GM12878 (cell line): Measurements from ENCODE around the gene DET1. TPM values are rescaled to one million over a fixed set of nuclear protein-coding genes. Genes with fewer than 3 reads are reported as not detected.

ENCODE experiments used
- ATAC-seq: fragments of 200-7000 bp; cut with Tn5 transposase; 3 replicates; pipeline ENCODE4 v1.9.1; 2020; ENCODE audit warnings: mild to moderate bottlenecking, moderate library complexity
- BruUV-seq: library from RNA; stranded (reverse); fragments of 400-500 nt; replicated peaks from 2 replicates; lab custom pipeline; 2021; lab: Mats Ljungman, UMichigan
- CTCF ChIA-PET: fragments of 300-600 bp; sonication (Branson Sonifier 250); formaldehyde crosslinking; extraction: SDS; loops from one replicate; lab custom pipeline; 2021; ENCODE audit warnings: inconsistent platforms; lab: Yijun Ruan, JAX
- POLR2A ChIA-PET: fragments of 350-600 bp; formaldehyde crosslinking; extraction: SDS; loops from one replicate; lab custom pipeline; 2021; ENCODE audit warnings: inconsistent platforms; lab: Charles Lee
- RAD21 ChIA-PET: fragments of 300-600 bp; sonication (Branson Sonifier 250); formaldehyde crosslinking; loops from one replicate; lab custom pipeline; 2023; ENCODE audit warnings: antibody characterized with exemption; ENCODE audit not compliant: unreplicated experiment; lab: Charles Lee
- SMC1A ChIA-PET: fragments of 300-600 bp; sonication (Branson Sonifier 250); formaldehyde crosslinking; loops from one replicate; lab custom pipeline; 2023; ENCODE audit not compliant: unreplicated experiment, uncharacterized antibody; lab: Charles Lee
- DNase-seq: peaks from one replicate; pipeline ENCODE4 v3.0.0-alpha.2; 2011; ENCODE audit warnings: low read depth, low spot score
- FAIRE-seq: peaks from 3 replicates; lab custom pipeline; 2011; peaks lifted over from hg19 to GRCh38; lab: Jason Lieb, UNC
- H2AFZ ChIP-seq: 2 replicates; pipeline ENCODE4 v1.6.0; 2011; ENCODE audit warnings: low read depth, low read length, control low read depth; ENCODE audit not compliant: control insufficient read depth
- H3K27ac ChIP-seq: 2 replicates; pipeline ENCODE4 v1.5.1; 2011; ENCODE audit warnings: control low read depth; ENCODE audit not compliant: control insufficient read depth, insufficient read depth
- H3K27me3 ChIP-seq, 2 experiments: replicated peaks in 1 of 2; 2 replicates each; pipeline versions ENCODE4 v1.6.0 to v1.6.1; 2011; ENCODE audit warnings: low read length in 1 of 2; ENCODE audit not compliant: control insufficient read depth in 2 of 2, insufficient read depth in 2 of 2
- H3K36me3 ChIP-seq, 2 experiments: 2 replicates each; pipeline ENCODE4 v1.5.1; 2011; ENCODE audit warnings: low read length in 1 of 2; ENCODE audit not compliant: control insufficient read depth in 2 of 2, insufficient read depth in 2 of 2
- H3K4me1 ChIP-seq: 2 replicates; pipeline ENCODE4 v1.6.1; 2011; ENCODE audit warnings: mild to moderate bottlenecking, low read length, moderate library complexity, mixed read lengths; ENCODE audit not compliant: control insufficient read depth, insufficient read depth
- H3K4me2 ChIP-seq: 2 replicates; pipeline ENCODE4 v1.6.0; 2011; ENCODE audit warnings: control low read depth; ENCODE audit not compliant: control insufficient read depth, insufficient read depth
- H3K4me3 ChIP-seq: fragments of 200-600 bp; sonication (generic); 2 replicates; pipeline ENCODE4 v1.5.1; 2016
- H3K79me2 ChIP-seq: 2 replicates; pipeline ENCODE4 v1.6.0; 2011; ENCODE audit warnings: low read length; ENCODE audit not compliant: control insufficient read depth, insufficient read depth
- H3K9ac ChIP-seq: 2 replicates; pipeline ENCODE4 v1.8.0; 2011; ENCODE audit warnings: low read length, control low read depth, mixed read lengths; ENCODE audit not compliant: control insufficient read depth, insufficient read depth
- H3K9me3 ChIP-seq: replicated peaks from 3 replicates; pipeline ENCODE4 v1.5.1; 2011; ENCODE audit warnings: mild to moderate bottlenecking, low read length; ENCODE audit not compliant: control insufficient read depth, insufficient read depth
- H4K20me1 ChIP-seq: 2 replicates; pipeline ENCODE4 v1.6.0; 2011; ENCODE audit not compliant: control insufficient read depth, insufficient read depth
- BACH1 ChIP-seq: fragments of 450-650 bp; IDR thresholded peaks from 2 replicates; pipeline ENCODE4 v1.6.1; 2017; ENCODE audit warnings: mild to moderate bottlenecking, borderline replicate concordance
- BMI1 ChIP-seq: fragments of 450-650 bp; IDR thresholded peaks from 2 replicates; pipeline ENCODE4 v1.6.1; 2016; ENCODE audit warnings: mild to moderate bottlenecking, moderate library complexity, borderline replicate concordance
- IKZF1 ChIP-seq: fragments of 450-650 bp; conservative IDR thresholded peaks from 2 replicates; pipeline ENCODE4 v1.6.1; 2017; ENCODE audit warnings: antibody characterized with exemption, mild to moderate bottlenecking
- JUND ChIP-seq: IDR thresholded peaks from 2 replicates; pipeline ENCODE4 v1.6.1; 2012; ENCODE audit warnings: low read depth, mild to moderate bottlenecking, low read length, improper control_type of control experiment, moderate library complexity
- LARP7 ChIP-seq: fragments of 450-650 bp; IDR thresholded peaks from 2 replicates; pipeline ENCODE4 v1.6.1; 2017; ENCODE audit warnings: mild to moderate bottlenecking
- MXI1 ChIP-seq: fragments of 150-350 bp; IDR thresholded peaks from 2 replicates; pipeline ENCODE4 v1.6.1; 2011; ENCODE audit warnings: low read depth, mild to moderate bottlenecking, inconsistent platforms, low read length, improper control_type of control experiment
- NFYB ChIP-seq: IDR thresholded peaks from 2 replicates; pipeline ENCODE4 v1.6.1; 2011; ENCODE audit warnings: low read depth, mild to moderate bottlenecking, low read length, improper control_type of control experiment, moderate library complexity; ENCODE audit not compliant: insufficient read depth
- PAX8 ChIP-seq: fragments of 450-650 bp; IDR thresholded peaks from 2 replicates; pipeline ENCODE4 v1.6.1; 2017; ENCODE audit warnings: mild to moderate bottlenecking, moderate library complexity
- RAD51 ChIP-seq: fragments of 450-650 bp; IDR thresholded peaks from 2 replicates; pipeline ENCODE4 v1.6.1; 2016; ENCODE audit warnings: moderate library complexity, mild to moderate bottlenecking, inconsistent platforms
- SREBF1 ChIP-seq: IDR thresholded peaks from 2 replicates; pipeline ENCODE4 v1.6.1; 2012; ENCODE audit warnings: mild to moderate bottlenecking, low read length
- ZNF622 ChIP-seq: fragments of 450-650 bp; IDR thresholded peaks from 2 replicates; pipeline ENCODE4 v1.6.1; 2017; ENCODE audit warnings: mild to moderate bottlenecking, inconsistent platforms
- WGBS: methylation state at CpG from one replicate; pipeline ENCODE4 v1.1.6; 2016; ENCODE audit warnings: low lambda C conversion rate; ENCODE audit not compliant: insufficient replicate concordance, insufficient coverage; ENCODE audit errors: missing lambda C conversion rate; 5-methylcytosine and 5-hydroxymethylcytosine counted together
- in situ Hi-C: fragments of 300-500 bp; cut with MboI; formaldehyde crosslinking; loops from 9 replicates; pipeline ENCODE4 v1.14.3; 2018; ENCODE audit warnings: mixed read lengths
- intact Hi-C: fragments of 100-400 bp; cut with micrococcal nuclease; formaldehyde crosslinking; loops from one replicate; pipeline ENCODE4 v1.14.2; 2022; ENCODE audit not compliant: unreplicated experiment
- polyA plus RNA-seq, 11 experiments: library from polyadenylated mRNA; depleted of rRNA in 4 of 11; unstranded in 6 of 11; stranded (reverse) in 5 of 11; fragments of >200 nt; fragmentation: Nextera tagmentation in 4 of 11; fragmentation: Illumina TruSeq in 1 of 11; extraction: Ambion mirVana in 4 of 11; extraction: Trizol in 1 of 11; gene quantifications; 1 replicate in 1 of 11; 2 replicates in 10 of 11; pipeline versions ENCODE4 v1.2.1 to v1.2.3, GENCODE V29; 2011 to 2016; ENCODE audit warnings: inconsistent platforms in 2 of 11, missing spikeins in 2 of 11, low read depth in 1 of 11
- total RNA-seq, 4 experiments: library from RNA; depleted of rRNA in 3 of 4; stranded (reverse); fragments of >200 nt in 3 of 4; fragmentation: Illumina TruSeq in 1 of 4; extraction: Trizol in 1 of 4; gene quantifications; 2 replicates each; pipeline versions ENCODE4 v1.2.1 to v1.2.3, GENCODE V29; 2013 to 2021
- TF ChIP-seq, protein P1 (sequence below): fragments of 450-650 bp; IDR thresholded peaks from 2 replicates; pipeline ENCODE4 v1.6.1; 2017; ENCODE audit warnings: low read depth, mild to moderate bottlenecking, moderate library complexity
- TF ChIP-seq, protein P2 (sequence below): IDR thresholded peaks from 2 replicates; pipeline ENCODE4 v1.6.1; 2012; ENCODE audit warnings: low read depth, low read length, improper control_type of control experiment
- TF ChIP-seq, protein P3 (sequence below): fragments of 450-650 bp; IDR thresholded peaks from 2 replicates; pipeline ENCODE4 v1.6.1; 2016; ENCODE audit warnings: mild to moderate bottlenecking
- TF ChIP-seq, protein P4 (sequence below): IDR thresholded peaks from 2 replicates; pipeline ENCODE4 v1.6.1; 2011; ENCODE audit warnings: low read depth, low read length, improper control_type of control experiment, borderline replicate concordance
- TF ChIP-seq, protein P5 (sequence below): fragments of 450-650 bp; IDR thresholded peaks from 2 replicates; pipeline ENCODE4 v1.6.1; 2016; ENCODE audit warnings: mild to moderate bottlenecking, moderate library complexity, borderline replicate concordance

Gene DET1
- total and polyA plus RNA-seq, 10 of the 15 experiments (the other 5 are each of a cell fraction or from before 2014, with no cell fraction given), result 0.16 to 2.7 (median 1.4) TPM

DNA sequence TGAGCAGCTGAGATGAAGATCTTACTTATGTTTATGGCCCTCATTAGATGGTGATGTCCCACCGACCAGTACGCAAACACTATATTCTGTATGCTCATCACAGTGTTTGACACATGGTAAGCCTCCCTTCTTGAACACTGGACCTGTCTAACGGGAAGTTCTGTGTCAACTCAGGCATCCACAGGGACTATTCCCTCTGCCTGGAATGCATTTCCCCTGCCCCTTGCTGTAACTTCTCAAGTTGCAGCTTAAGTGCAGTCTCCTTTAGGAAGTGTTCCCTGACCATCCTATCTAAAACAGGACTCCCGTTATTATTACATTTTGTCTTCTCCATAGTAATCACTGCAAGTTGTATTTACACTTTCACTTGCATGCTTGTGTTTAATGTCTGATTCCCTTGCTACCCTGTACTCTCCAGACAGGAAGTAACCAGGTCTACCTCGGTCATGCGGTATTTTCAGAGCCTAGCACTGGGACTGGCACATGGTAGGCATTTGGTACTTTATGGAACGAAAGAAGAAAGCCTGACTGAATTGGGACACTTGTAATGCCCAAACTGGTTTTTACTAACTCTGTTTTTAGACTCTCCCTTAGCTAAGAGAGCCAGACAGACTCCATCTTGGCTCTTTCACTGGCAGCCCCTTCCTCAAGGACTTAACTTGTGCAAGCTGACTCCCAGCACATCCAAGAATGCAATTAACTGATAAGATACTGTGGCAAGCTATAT lies 8.7 kb downstream of the DET1 start:
- SMC1A ChIA-PET, result no interaction called here
- Histone ChIP-seq H3K4me2 (no peak overlapping the region), H3K9ac (no peak overlapping the region), H2AFZ (no peak overlapping the region), H4K20me1 (no peaks in the 10 kb centered on the region), H3K4me1 (no peaks in the 10 kb centered on the region; the same call in 1 of the 2 replicates), H3K27ac (no peak overlapping the region), H3K79me2 (no peaks in the 10 kb centered on the region), H3K4me3 (no peak overlapping the region), H3K9me3 (no peaks in the 10 kb centered on the region; the same call in 2 of the 3 replicates), H3K27me3 (no peaks in the 10 kb centered on the region), H3K36me3 (no peaks in the 10 kb centered on the region)
- ATAC-seq (no peak), FAIRE-seq (no peak), DNase-seq (no peak)
- in situ Hi-C loops (no loop called here), intact Hi-C loops (no loop called here)
- RAD21 ChIA-PET, result no interaction called here
- CTCF ChIA-PET, result no interaction called here
- TF ChIP-seq BMI1 (no peak), JUND (no peak), NFYB (no peak), BACH1 (no peak), IKZF1 (no peak), ZNF622 (no peak), MXI1 (no peak), SREBF1 (no peak), RAD51 (no peak), LARP7 (no peak), PAX8 (no peak)
- TF ChIP-seq, protein P1, sequence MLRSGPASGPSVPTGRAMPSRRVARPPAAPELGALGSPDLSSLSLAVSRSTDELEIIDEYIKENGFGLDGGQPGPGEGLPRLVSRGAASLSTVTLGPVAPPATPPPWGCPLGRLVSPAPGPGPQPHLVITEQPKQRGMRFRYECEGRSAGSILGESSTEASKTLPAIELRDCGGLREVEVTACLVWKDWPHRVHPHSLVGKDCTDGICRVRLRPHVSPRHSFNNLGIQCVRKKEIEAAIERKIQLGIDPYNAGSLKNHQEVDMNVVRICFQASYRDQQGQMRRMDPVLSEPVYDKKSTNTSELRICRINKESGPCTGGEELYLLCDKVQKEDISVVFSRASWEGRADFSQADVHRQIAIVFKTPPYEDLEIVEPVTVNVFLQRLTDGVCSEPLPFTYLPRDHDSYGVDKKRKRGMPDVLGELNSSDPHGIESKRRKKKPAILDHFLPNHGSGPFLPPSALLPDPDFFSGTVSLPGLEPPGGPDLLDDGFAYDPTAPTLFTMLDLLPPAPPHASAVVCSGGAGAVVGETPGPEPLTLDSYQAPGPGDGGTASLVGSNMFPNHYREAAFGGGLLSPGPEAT, result no peak
- TF ChIP-seq, protein P2, sequence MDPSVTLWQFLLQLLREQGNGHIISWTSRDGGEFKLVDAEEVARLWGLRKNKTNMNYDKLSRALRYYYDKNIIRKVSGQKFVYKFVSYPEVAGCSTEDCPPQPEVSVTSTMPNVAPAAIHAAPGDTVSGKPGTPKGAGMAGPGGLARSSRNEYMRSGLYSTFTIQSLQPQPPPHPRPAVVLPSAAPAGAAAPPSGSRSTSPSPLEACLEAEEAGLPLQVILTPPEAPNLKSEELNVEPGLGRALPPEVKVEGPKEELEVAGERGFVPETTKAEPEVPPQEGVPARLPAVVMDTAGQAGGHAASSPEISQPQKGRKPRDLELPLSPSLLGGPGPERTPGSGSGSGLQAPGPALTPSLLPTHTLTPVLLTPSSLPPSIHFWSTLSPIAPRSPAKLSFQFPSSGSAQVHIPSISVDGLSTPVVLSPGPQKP, result no peak
- TF ChIP-seq, protein P3, sequence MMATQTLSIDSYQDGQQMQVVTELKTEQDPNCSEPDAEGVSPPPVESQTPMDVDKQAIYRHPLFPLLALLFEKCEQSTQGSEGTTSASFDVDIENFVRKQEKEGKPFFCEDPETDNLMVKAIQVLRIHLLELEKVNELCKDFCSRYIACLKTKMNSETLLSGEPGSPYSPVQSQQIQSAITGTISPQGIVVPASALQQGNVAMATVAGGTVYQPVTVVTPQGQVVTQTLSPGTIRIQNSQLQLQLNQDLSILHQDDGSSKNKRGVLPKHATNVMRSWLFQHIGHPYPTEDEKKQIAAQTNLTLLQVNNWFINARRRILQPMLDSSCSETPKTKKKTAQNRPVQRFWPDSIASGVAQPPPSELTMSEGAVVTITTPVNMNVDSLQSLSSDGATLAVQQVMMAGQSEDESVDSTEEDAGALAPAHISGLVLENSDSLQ, result no peak
- TF ChIP-seq, protein P4, sequence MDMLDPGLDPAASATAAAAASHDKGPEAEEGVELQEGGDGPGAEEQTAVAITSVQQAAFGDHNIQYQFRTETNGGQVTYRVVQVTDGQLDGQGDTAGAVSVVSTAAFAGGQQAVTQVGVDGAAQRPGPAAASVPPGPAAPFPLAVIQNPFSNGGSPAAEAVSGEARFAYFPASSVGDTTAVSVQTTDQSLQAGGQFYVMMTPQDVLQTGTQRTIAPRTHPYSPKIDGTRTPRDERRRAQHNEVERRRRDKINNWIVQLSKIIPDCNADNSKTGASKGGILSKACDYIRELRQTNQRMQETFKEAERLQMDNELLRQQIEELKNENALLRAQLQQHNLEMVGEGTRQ, result no peak
- TF ChIP-seq, protein P5, sequence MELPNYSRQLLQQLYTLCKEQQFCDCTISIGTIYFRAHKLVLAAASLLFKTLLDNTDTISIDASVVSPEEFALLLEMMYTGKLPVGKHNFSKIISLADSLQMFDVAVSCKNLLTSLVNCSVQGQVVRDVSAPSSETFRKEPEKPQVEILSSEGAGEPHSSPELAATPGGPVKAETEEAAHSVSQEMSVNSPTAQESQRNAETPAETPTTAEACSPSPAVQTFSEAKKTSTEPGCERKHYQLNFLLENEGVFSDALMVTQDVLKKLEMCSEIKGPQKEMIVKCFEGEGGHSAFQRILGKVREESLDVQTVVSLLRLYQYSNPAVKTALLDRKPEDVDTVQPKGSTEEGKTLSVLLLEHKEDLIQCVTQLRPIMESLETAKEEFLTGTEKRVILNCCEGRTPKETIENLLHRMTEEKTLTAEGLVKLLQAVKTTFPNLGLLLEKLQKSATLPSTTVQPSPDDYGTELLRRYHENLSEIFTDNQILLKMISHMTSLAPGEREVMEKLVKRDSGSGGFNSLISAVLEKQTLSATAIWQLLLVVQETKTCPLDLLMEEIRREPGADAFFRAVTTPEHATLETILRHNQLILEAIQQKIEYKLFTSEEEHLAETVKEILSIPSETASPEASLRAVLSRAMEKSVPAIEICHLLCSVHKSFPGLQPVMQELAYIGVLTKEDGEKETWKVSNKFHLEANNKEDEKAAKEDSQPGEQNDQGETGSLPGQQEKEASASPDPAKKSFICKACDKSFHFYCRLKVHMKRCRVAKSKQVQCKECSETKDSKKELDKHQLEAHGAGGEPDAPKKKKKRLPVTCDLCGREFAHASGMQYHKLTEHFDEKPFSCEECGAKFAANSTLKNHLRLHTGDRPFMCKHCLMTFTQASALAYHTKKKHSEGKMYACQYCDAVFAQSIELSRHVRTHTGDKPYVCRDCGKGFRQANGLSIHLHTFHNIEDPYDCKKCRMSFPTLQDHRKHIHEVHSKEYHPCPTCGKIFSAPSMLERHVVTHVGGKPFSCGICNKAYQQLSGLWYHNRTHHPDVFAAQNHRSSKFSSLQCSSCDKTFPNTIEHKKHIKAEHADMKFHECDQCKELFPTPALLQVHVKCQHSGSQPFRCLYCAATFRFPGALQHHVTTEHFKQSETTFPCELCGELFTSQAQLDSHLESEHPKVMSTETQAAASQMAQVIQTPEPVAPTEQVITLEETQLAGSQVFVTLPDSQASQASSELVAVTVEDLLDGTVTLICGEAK, result no peak
- 94% methylated on average over 7 of the region's 7 CpGs for WGBS
- POLR2A ChIA-PET, result no interaction called here
- BruUV-seq, result no TSS peak
